ENCODE measurements around the gene AIF1.

AIF1 gene

GRCh38 chr6:31663126-31663960, 48.3 kb downstream of the AIF1 start:
- no peaks in the 10 kb centered on the region for H3K27me3 ChIP-seq
- no peaks in the 10 kb centered on the region for H3K9me3 ChIP-seq
- peak overlapping the region; percentile 81 to 97 for H3K4me3 ChIP-seq (ENCODE audit: low read depth in 1 of 2, low read length in 1 of 2)
- no peak for TF ChIP-seq CTCF (IDR thresholded peaks at IDR 0.05)
- peaks cover 41% of the 10 kb centered on the region for H3K36me3 ChIP-seq
- H3K4me1 ChIP-seq (ENCODE audit: control insufficient read depth in 1 of 2, insufficient read depth in 1 of 2, low read depth in 1 of 2, low read length in 1 of 2), result peaks cover 63 to 75% of the 10 kb centered on the region in 2 experiments
- peak overlapping the region; percentile 96 for H3K27ac ChIP-seq

GRCh38 chr6:31663961-31664789, 49.1 kb downstream of the AIF1 start:
- H3K27ac ChIP-seq, result peak overlapping the region; percentile 96
- H3K9me3 ChIP-seq, result no peaks in the 10 kb centered on the region
- no peak for TF ChIP-seq CTCF (IDR thresholded peaks at IDR 0.05)
- H3K4me1 ChIP-seq (ENCODE audit: control insufficient read depth in 1 of 2, insufficient read depth in 1 of 2, low read depth in 1 of 2, low read length in 1 of 2), result peaks cover 55 to 67% of the 10 kb centered on the region in 2 experiments
- peaks cover 50% of the 10 kb centered on the region for H3K36me3 ChIP-seq
- H3K4me3 ChIP-seq (ENCODE audit: low read depth in 1 of 2, low read length in 1 of 2), result peak overlapping the region; percentile 81 to 97
- H3K27me3 ChIP-seq, result no peaks in the 10 kb centered on the region

- Histone ChIP-seq H3K36me3 (peaks cover 57% of the 10 kb centered on the region), H3K9me3 (no peaks in the 10 kb centered on the region), H3K4me1 (ENCODE audit: control insufficient read depth in 1 of 2, insufficient read depth in 1 of 2, low read depth in 1 of 2, low read length in 1 of 2) (peaks cover 47 to 59% of the 10 kb centered on the region in 2 experiments), H3K27me3 (no peaks in the 10 kb centered on the region), H3K27ac (peak within 1 kb of the TSS; percentile 96), H3K4me3 (ENCODE audit: low read depth in 1 of 2, low read length in 1 of 2) (peak within 1 kb of the TSS; percentile 81 to 97)
- TF ChIP-seq CTCF (IDR thresholded peaks at IDR 0.05), result no peak
Observed at GRCh38 chr6:31664790-31665500, 49.9 kb downstream of the AIF1 start, which contains the start of gene GPANK1. Gene GPANK1, minus strand, starts transcription at chr6:31664997. Its CDS starts 519 bp downstream, at chr6:31664478.

- H3K4me3 ChIP-seq (ENCODE audit: low read depth in 1 of 2, low read length in 1 of 2), result peak within 1 kb of the TSS; percentile 81 to 97
- H3K9me3 ChIP-seq, result no peaks in the 10 kb centered on the region
- no peaks in the 10 kb centered on the region for H3K27me3 ChIP-seq
- peak; percentile 49 for TF ChIP-seq CTCF (IDR thresholded peaks at IDR 0.05)
- peak within 1 kb of the TSS; percentile 96 for H3K27ac ChIP-seq
- peaks cover 65% of the 10 kb centered on the region for H3K36me3 ChIP-seq
- peaks cover 41 to 52% of the 10 kb centered on the region in 2 experiments for H3K4me1 ChIP-seq (ENCODE audit: control insufficient read depth in 1 of 2, insufficient read depth in 1 of 2, low read depth in 1 of 2, low read length in 1 of 2)
Observed at GRCh38 chr6:31665501-31666336, 50.7 kb downstream of the AIF1 start, which contains the start of gene CSNK2B. Gene CSNK2B, plus strand, starts transcription at chr6:31666080. Its CDS starts 752 bp downstream, at chr6:31666832.
